Kidney capillary endothelial cell (primary cell): ENCODE data around the gene PLCH1.

Source experiments
- DNase-seq: peaks from one replicate; pipeline ENCODE4 v3.0.0-alpha.2; 2018; ENCODE audit warnings: low spot score

Gene PLCH1

DNA sequence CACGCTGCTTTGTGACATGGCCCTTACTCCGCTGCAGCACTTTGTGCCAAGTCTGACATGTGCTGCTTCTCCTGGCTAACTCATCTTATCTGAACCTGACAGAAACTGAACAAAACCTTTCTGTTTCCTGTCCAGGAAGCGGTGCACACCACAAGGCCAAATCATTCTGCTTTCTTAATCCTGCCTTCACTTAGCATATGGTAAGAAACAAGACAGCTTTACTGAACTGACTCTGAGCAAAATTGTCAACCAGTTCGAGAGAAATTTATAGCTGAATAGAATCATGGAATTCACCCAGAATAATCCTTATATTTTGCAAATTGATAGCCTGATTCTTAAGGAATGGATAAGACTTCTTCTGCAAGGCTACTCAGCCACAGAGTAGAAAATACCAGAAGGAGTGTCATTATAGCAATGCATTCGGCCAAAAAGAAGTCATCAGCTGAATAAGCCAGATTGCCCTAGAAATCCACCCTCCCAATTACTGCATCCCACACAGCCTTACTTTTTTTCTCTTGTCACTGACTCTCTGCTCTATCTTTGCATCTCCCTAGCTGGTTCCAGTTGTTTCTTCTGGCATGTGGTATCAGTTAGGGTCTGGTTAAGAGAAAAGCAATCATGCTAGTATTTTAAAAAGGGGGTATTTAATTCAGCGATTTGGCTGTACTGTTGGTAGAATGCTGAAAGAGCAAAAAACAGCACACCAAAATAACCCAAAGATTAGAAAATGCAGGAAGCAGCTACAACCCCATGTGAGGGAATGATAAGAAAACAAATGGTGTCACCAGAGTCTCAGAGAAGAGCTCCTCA is 409.8 kb downstream of the PLCH1 start:
- DNase-seq: peak; percentile 9

DNA sequence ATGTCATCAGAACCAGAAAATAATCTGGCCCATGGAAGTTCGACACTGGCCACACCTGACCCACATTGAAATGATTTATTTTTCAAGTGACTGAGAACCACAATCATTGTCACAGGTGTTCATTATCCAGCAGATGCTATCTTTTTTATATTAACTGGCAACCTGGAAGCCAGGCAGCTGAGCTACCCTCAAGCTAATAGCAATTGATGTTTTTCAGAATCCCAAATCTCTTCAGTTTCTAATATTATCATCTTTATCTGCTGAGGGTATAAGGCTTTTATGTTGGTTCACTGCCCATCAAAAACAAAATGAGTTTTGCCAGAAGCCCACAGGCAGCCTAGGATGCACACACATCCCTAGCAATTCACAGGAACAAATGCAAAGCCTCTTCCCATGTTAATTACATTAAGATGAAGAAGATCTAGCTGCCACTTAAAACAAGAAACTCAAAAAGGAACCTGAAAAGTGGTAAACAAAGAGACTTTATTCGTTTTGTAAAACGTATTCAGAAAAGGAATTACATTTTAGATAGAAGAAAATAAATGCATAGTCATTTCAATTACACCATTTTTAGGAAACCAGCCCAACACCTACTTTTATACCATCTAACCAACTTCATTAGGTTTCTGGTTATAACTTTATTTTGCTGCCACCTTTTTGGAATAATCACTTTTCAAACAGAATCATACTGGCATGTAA is 410.5 kb downstream of the PLCH1 start:
- DNase-seq: no peak

DNA sequence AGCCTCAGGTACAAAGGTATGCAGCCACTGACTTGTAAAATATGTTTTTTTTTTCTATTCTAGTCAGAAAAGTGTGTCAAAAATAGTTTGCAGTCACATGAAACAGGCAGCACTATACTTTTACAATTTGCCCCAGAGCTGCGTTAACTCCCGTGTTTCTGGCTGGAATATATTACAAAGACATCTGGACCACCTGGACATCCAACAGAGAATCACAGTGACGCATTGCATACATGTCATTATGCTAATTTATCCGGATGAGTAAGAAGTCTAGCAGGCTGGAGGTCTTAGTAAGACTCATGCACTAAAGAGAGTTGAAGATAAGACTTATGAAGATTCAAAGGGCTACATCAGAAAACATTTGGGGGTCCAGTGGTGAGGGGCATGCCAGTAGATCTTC is 412.2 kb downstream of the PLCH1 start:
- no peak for DNase-seq

DNA sequence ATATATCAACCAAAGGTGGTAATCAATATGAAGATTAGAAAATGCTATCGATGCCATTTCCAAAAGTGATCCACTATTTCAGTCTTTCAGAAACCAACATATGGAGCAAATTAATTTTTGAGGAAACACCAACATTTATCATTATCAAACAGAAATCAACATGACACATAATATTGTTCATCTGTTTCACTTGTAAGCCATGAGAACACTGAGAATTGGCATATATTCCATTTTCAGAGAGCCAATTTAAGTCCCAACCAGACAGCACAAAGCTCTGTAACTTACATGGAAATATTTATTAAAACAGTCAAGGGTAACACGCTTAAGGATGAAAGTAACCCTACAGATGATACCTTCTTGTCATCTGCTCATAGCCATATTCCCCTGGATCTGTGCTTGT is 413.8 kb downstream of the PLCH1 start:
- no peak for DNase-seq

DNA sequence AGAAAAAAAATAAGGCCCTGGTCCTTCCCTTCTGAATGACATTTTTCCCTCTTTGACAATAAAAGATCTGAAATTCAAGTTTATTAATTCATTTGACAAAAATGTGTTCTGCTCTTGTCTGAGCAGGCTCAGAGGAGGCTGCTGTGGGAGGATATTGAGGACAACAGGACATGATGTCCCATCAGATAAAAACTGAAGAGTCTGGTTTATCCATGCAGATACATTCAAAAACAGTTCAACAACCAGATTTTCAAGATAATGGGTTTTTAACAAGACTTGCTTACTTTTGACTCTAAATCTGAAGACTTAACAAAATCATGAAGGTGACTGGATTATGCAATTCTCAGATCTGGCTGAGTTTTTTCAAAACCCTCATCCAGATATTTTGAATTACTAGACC is 414.5 kb downstream of the PLCH1 start:
- DNase-seq: no peak

DNA sequence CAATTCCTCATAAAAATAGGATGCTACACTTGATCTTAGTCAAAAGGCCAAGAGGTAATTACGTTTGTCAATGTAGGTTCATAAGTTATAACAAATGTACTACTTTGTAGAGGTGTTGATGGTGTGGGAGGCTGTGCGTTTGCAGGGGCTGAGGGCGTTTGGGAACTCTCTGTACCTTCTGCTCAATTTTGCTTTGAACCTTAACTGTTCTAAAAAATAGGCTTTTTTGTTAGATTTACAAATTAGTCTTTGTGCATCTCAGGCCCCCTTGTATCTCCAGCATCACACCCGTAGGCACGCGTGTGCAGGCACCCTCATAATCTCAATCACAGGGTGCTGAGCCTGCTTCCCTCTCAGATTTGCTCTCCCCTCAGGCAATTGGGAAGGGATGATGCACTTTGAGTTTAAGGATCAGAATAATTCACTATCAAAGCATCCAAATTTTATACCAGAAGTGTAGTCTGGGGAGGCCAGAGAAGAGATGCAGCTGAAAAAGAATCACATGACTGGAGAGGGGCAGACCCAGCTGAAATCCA is 415.3 kb downstream of the PLCH1 start:
- no peak for DNase-seq

DNA sequence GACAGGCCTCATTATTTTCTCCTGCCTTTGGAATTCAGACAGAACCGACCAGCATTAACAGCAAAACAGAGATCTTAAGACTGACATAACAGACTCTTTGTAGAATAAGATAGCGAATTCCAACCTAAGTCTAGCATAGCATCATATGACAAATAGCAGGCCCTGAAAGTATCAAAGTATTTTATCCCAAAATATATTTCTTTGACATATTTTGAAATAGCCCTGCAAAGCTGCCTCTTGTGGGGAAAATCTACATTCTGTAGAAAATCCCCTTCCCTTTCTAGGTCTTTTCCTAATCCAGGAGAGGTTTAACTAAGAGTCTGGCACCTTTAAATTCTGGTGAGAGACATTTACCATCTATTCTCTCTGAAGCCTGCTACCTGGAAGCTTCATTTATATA is 417.0 kb downstream of the PLCH1 start:
- DNase-seq: no peak

DNA sequence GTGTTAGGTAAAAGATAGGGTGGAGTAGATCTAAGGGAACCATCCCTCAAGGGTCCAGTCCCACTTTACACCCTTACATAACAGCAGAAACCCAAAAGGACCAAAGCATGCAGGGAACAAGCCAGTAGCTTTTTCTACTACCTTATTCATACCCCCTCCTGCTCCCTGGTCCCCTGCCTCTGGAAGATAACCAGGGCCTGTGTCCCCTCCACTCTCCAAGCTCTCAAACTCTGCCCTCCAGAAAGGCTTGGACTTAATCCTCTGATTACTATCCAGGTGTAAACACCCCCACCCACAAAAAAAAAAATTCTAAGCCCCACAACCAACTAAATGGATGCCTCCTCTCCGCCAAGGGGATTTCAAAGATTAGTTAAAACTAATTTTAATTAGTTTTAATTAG is 417.4 kb downstream of the PLCH1 start:
- no peak for DNase-seq

DNA sequence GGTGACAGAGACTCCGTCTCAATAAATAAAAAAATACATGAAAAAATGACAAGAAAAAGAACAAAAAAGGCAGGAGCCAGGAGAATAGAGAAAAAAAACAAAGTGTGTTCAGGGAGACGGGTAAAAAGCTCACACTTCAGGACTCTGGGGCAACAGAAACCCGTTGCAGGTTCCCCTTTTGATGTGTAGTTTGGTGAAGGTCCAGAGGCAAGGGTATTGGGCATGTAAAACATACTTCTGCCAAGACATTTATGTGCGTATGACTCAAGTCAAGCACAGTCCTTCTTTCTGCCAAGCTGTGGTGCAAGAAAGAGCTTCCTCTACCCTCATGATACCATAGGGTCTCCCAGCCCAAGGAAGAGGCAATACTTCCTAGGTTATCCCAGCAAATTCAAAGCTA is 418.0 kb downstream of the PLCH1 start:
- no peak for DNase-seq

DNA sequence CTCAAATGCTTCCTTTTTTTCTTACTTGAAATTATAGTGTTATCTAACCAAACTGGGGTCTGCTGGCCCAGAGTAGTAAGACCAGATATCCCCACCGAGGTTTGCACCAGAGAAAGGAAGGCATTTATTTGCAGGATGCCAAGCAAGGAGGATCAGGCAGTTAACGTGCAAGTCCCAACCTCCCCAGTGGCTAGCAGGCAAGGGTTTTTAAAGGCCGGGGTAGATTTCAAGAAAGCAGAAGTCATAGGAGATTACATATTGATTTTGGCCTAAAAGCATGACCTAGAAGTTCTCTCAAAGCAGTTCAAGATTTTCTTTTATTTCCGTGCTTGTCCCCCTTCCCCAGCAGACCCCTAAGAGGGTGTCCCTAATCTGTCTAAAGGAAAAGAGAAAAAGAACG is 418.6 kb downstream of the PLCH1 start:
- no peak for DNase-seq
